HAP-1 (cell line): Measurements from ENCODE around the gene A2ML1.
"Not testable (repeated sequence)": the region's sequence is repeated elsewhere in the genome, so short reads cannot be mapped to it uniquely, and the experiment has no call there.

ENCODE experiments used
- DNase-seq, 2 experiments: peaks; one replicate each; pipeline ENCODE4 v3.0.0-alpha.2; 2016 to 2020; ENCODE audit warnings: low spot score in 2 of 2
- H3K27me3 ChIP-seq: fragments of 250-450 bp; sonication (Bioruptor Pico); 2 replicates; pipeline ENCODE4 v1.5.1; 2020; ENCODE audit warnings: low read depth, mild to moderate bottlenecking, moderate library complexity
- H3K36me3 ChIP-seq: fragments of 250-450 bp; sonication (Bioruptor Pico); replicated peaks from 2 replicates; pipeline ENCODE4 v1.5.1; 2020; ENCODE audit warnings: mild to moderate bottlenecking
- H3K4me1 ChIP-seq: fragments of 250-450 bp; sonication (Bioruptor Pico); 2 replicates; pipeline ENCODE4 v1.5.1; 2020; ENCODE audit warnings: mild to moderate bottlenecking
- H3K4me3 ChIP-seq: fragments of 250-450 bp; sonication (Bioruptor Pico); 2 replicates; pipeline ENCODE4 v1.5.1; 2020; ENCODE audit warnings: mild to moderate bottlenecking, moderate library complexity
- H3K9me3 ChIP-seq: fragments of 250-450 bp; sonication (Bioruptor Pico); 2 replicates; pipeline ENCODE4 v1.5.1; 2020; ENCODE audit warnings: mild to moderate bottlenecking, moderate library complexity
- in situ Hi-C: fragments of 300-500 bp; cut with MboI; formaldehyde crosslinking; loops from 3 replicates; pipeline ENCODE4 v1.14.3; 2020; ENCODE audit warnings: low sequenced_read_pairs, inconsistent platforms, mixed read lengths

The A2ML1 gene

GRCh38 chr12:8911606-8912268, 89.3 kb downstream of the A2ML1 start:
- H3K4me3 ChIP-seq, result no peak overlapping the region

GRCh38 chr12:8912914-8913313, 90.5 kb downstream of the A2ML1 start:
- no peaks in the 10 kb centered on the region for H3K27me3 ChIP-seq
- H3K9me3 ChIP-seq, result no peaks in the 10 kb centered on the region
- H3K4me1 ChIP-seq, result peaks cover 43% of the 10 kb centered on the region
- peak; percentile 12 to 26 for DNase-seq
- H3K4me3 ChIP-seq, result no peak overlapping the region
- in situ Hi-C loops, result no loop called here
- no peaks in the 10 kb centered on the region for H3K36me3 ChIP-seq

More at GRCh38 chr12:8911606-8912268, 89.3 kb downstream of the A2ML1 start:
- H3K27me3 ChIP-seq, result no peaks in the 10 kb centered on the region
- no peaks in the 10 kb centered on the region for H3K36me3 ChIP-seq
- peak; percentile 33 to 89 for DNase-seq
- no peaks in the 10 kb centered on the region for H3K9me3 ChIP-seq
- peaks cover 53% of the 10 kb centered on the region for H3K4me1 ChIP-seq
- in situ Hi-C loops, result no loop called here

- Histone ChIP-seq H3K9me3 (no peaks in the 10 kb centered on the region), H3K4me1 (peaks cover 43% of the 10 kb centered on the region), H3K36me3 (no peaks in the 10 kb centered on the region), H3K27me3 (no peaks in the 10 kb centered on the region), H3K4me3 (peak overlapping the region; percentile 63)
- in situ Hi-C loops, result no loop called here
- DNase-seq, result no peak
Observed at GRCh38 chr12:8913702-8914032, 91.2 kb downstream of the A2ML1 start.

GRCh38 chr12:8914033-8914715, 91.8 kb downstream of the A2ML1 start, which contains the start of gene PHC1:
PHC1 (plus strand) TSS chr12:8914509; CDS start chr12:8917678, 3,169 bp downstream.
- in situ Hi-C loops, H3K36me3 ChIP-seq, H3K27me3 ChIP-seq, H3K9me3 ChIP-seq: not testable (repeated sequence)
- H3K4me1 ChIP-seq, result peaks cover 43% of the 10 kb centered on the region
- peak within 1 kb of the TSS; percentile 63 for H3K4me3 ChIP-seq
- DNase-seq, result peak; percentile 79 to 90

- Histone ChIP-seq H3K4me1 (peaks cover 43% of the 10 kb centered on the region), H3K36me3 (no peaks in the 10 kb centered on the region; the same call in 1 of the 2 replicates), H3K27me3 (no peaks in the 10 kb centered on the region), H3K4me3 (peak overlapping the region; percentile 63), H3K9me3 (no peaks in the 10 kb centered on the region)
- in situ Hi-C loops, result no loop called here
- DNase-seq, result peak; percentile 62 to 79
Observed at GRCh38 chr12:8914716-8915526, 92.5 kb downstream of the A2ML1 start.

GRCh38 chr12:8916154-8916553, 93.7 kb downstream of the A2ML1 start:
- in situ Hi-C loops, result no loop called here
- no peaks in the 10 kb centered on the region for H3K27me3 ChIP-seq
- H3K4me1 ChIP-seq, result peaks cover 37% of the 10 kb centered on the region
- no peaks in the 10 kb centered on the region for H3K9me3 ChIP-seq
- H3K4me3 ChIP-seq, result no peak overlapping the region
- DNase-seq, result no peak
- peaks cover 4% of the 10 kb centered on the region; the same call in 1 of the 2 replicates for H3K36me3 ChIP-seq

- peaks cover 11% of the 10 kb centered on the region for H3K36me3 ChIP-seq
- no peak for DNase-seq
- in situ Hi-C loops, result no loop called here
- H3K4me3 ChIP-seq, result no peak overlapping the region
- no peaks in the 10 kb centered on the region for H3K9me3 ChIP-seq
- peaks cover 30% of the 10 kb centered on the region for H3K4me1 ChIP-seq
- H3K27me3 ChIP-seq, result no peaks in the 10 kb centered on the region
Observed at GRCh38 chr12:8917031-8917430, 94.6 kb downstream of the A2ML1 start.

- peaks cover 17% of the 10 kb centered on the region for H3K36me3 ChIP-seq
- peaks cover 23% of the 10 kb centered on the region for H3K4me1 ChIP-seq
- no peaks in the 10 kb centered on the region for H3K9me3 ChIP-seq
- H3K27me3 ChIP-seq, result no peaks in the 10 kb centered on the region
- H3K4me3 ChIP-seq, result no peak overlapping the region
- in situ Hi-C loops, result no loop called here
- no peak for DNase-seq
Observed at GRCh38 chr12:8917751-8918150, 95.3 kb downstream of the A2ML1 start.

GRCh38 chr12:8919643-8920042, 97.2 kb downstream of the A2ML1 start:
- Histone ChIP-seq H3K36me3 (peaks cover 19% of the 10 kb centered on the region), H3K4me1 (peaks cover 11% of the 10 kb centered on the region)
- DNase-seq, H3K4me3 ChIP-seq, in situ Hi-C loops, H3K27me3 ChIP-seq, H3K9me3 ChIP-seq: not testable (repeated sequence)

GRCh38 chr12:8922544-8922943, 100.1 kb downstream of the A2ML1 start:
- H3K27me3 ChIP-seq, result no peaks in the 10 kb centered on the region
- no peaks in the 10 kb centered on the region for H3K4me1 ChIP-seq
- H3K9me3 ChIP-seq, result no peaks in the 10 kb centered on the region
- peaks cover 19% of the 10 kb centered on the region for H3K36me3 ChIP-seq
- no peak for DNase-seq
- H3K4me3 ChIP-seq, result no peak overlapping the region
- in situ Hi-C loops, result no loop called here
